ENCODE measurements around the gene UBE2K.
"Not testable (repeated sequence)": the region's sequence is repeated elsewhere in the genome, so short reads cannot be mapped to it uniquely, and the experiment has no call there.

UBE2K gene

GRCh38 chr4:39719804-39720580 is 22.1 kb downstream of the UBE2K start:
- no peak for TF ChIP-seq JUND (IDR thresholded peaks at IDR 0.05; ENCODE audit: low read depth)
- in situ Hi-C loops (cut with HindIII; ENCODE audit: low pct_unique_long_range_greater_than_20kb, low sequenced_read_pairs) = no loop called here
- DNase-seq (ENCODE audit: low read depth in 1 of 2, low spot score in 1 of 2) = no peak

- in situ Hi-C loops (cut with HindIII; ENCODE audit: low pct_unique_long_range_greater_than_20kb, low sequenced_read_pairs); DNase-seq (ENCODE audit: low read depth in 1 of 2, low spot score in 1 of 2): not testable (repeated sequence)
Observed at GRCh38 chr4:39721273-39721672, 23.3 kb downstream of the UBE2K start.

- DNase-seq (ENCODE audit: low read depth in 1 of 2, low spot score in 1 of 2) = no peak
- in situ Hi-C loops (cut with HindIII; ENCODE audit: low pct_unique_long_range_greater_than_20kb, low sequenced_read_pairs) = no loop called here
- TF ChIP-seq JUND (IDR thresholded peaks at IDR 0.05; ENCODE audit: low read depth) = no peak
Observed at GRCh38 chr4:39721788-39722187, 23.9 kb downstream of the UBE2K start.

GRCh38 chr4:39729557-39729956 is 31.6 kb downstream of the UBE2K start:
- in situ Hi-C loops (cut with HindIII; ENCODE audit: low pct_unique_long_range_greater_than_20kb, low sequenced_read_pairs) = no loop called here
- DNase-seq (ENCODE audit: low read depth in 1 of 2, low spot score in 1 of 2) = no peak
- TF ChIP-seq JUND (IDR thresholded peaks at IDR 0.05; ENCODE audit: low read depth) = no peak

- TF ChIP-seq JUND (IDR thresholded peaks at IDR 0.05; ENCODE audit: low read depth) = no peak
- in situ Hi-C loops (cut with HindIII; ENCODE audit: low pct_unique_long_range_greater_than_20kb, low sequenced_read_pairs) = no loop called here
- DNase-seq (ENCODE audit: low read depth in 1 of 2, low spot score in 1 of 2) = no peak
Observed at GRCh38 chr4:39730072-39730471, 32.1 kb downstream of the UBE2K start.

GRCh38 chr4:39731908-39732307 is 34.0 kb downstream of the UBE2K start:
- in situ Hi-C loops (cut with HindIII; ENCODE audit: low pct_unique_long_range_greater_than_20kb, low sequenced_read_pairs) = no loop called here

GRCh38 chr4:39732728-39733127 is 34.8 kb downstream of the UBE2K start:
- in situ Hi-C loops (cut with HindIII; ENCODE audit: low pct_unique_long_range_greater_than_20kb, low sequenced_read_pairs) = no loop called here
- DNase-seq (ENCODE audit: low read depth in 1 of 2, low spot score in 1 of 2) = no peak
- no peak for TF ChIP-seq JUND (IDR thresholded peaks at IDR 0.05; ENCODE audit: low read depth)

More at GRCh38 chr4:39731908-39732307, 34.0 kb downstream of the UBE2K start:
- no peak for TF ChIP-seq JUND (IDR thresholded peaks at IDR 0.05; ENCODE audit: low read depth)
- no peak for DNase-seq (ENCODE audit: low read depth in 1 of 2, low spot score in 1 of 2)

- DNase-seq (ENCODE audit: low read depth in 1 of 2, low spot score in 1 of 2); in situ Hi-C loops (cut with HindIII; ENCODE audit: low pct_unique_long_range_greater_than_20kb, low sequenced_read_pairs): not testable (repeated sequence)
Observed at GRCh38 chr4:39739591-39739990, 41.7 kb downstream of the UBE2K start.

- in situ Hi-C loops (cut with HindIII; ENCODE audit: low pct_unique_long_range_greater_than_20kb, low sequenced_read_pairs) = no loop called here
- no peak for DNase-seq (ENCODE audit: low read depth in 1 of 2, low spot score in 1 of 2)
- no peak for TF ChIP-seq JUND (IDR thresholded peaks at IDR 0.05; ENCODE audit: low read depth)
Observed at GRCh38 chr4:39741401-39741800, 43.5 kb downstream of the UBE2K start.

- no peak for TF ChIP-seq JUND (IDR thresholded peaks at IDR 0.05; ENCODE audit: low read depth)
- in situ Hi-C loops (cut with HindIII; ENCODE audit: low pct_unique_long_range_greater_than_20kb, low sequenced_read_pairs) = no loop called here
- no peak for DNase-seq (ENCODE audit: low read depth in 1 of 2, low spot score in 1 of 2)
Observed at GRCh38 chr4:39745920-39746319, 48.0 kb downstream of the UBE2K start.

- in situ Hi-C loops (cut with HindIII; ENCODE audit: low pct_unique_long_range_greater_than_20kb, low sequenced_read_pairs) = no loop called here
- no peak for DNase-seq (ENCODE audit: low read depth in 1 of 2, low spot score in 1 of 2)
- no peak for TF ChIP-seq JUND (IDR thresholded peaks at IDR 0.05; ENCODE audit: low read depth)
Observed at GRCh38 chr4:39750216-39750615, 52.3 kb downstream of the UBE2K start.

- DNase-seq (ENCODE audit: low read depth in 1 of 2, low spot score in 1 of 2) = no peak
- in situ Hi-C loops (cut with HindIII; ENCODE audit: low pct_unique_long_range_greater_than_20kb, low sequenced_read_pairs) = no loop called here
- no peak for TF ChIP-seq JUND (IDR thresholded peaks at IDR 0.05; ENCODE audit: low read depth)
Observed at GRCh38 chr4:39754309-39754708, 56.4 kb downstream of the UBE2K start.

- DNase-seq (ENCODE audit: low read depth in 1 of 2, low spot score in 1 of 2) = no peak
- in situ Hi-C loops (cut with HindIII; ENCODE audit: low pct_unique_long_range_greater_than_20kb, low sequenced_read_pairs) = no loop called here
- TF ChIP-seq JUND (IDR thresholded peaks at IDR 0.05; ENCODE audit: low read depth) = no peak
Observed at GRCh38 chr4:39756159-39756558, 58.2 kb downstream of the UBE2K start.

- DNase-seq (ENCODE audit: low read depth in 1 of 2, low spot score in 1 of 2) = no peak
- TF ChIP-seq JUND (IDR thresholded peaks at IDR 0.05; ENCODE audit: low read depth) = no peak
- in situ Hi-C loops (cut with HindIII; ENCODE audit: low pct_unique_long_range_greater_than_20kb, low sequenced_read_pairs) = no loop called here
Observed at GRCh38 chr4:39758176-39758575, 60.2 kb downstream of the UBE2K start.

Measured in T47D (cell line).